H9 (cell line): Measurements from ENCODE around the gene NYAP2. TPM values are rescaled to one million over a fixed set of nuclear protein-coding genes. Genes with fewer than 3 reads are reported as not detected.

Experiments used
- DNase-seq: peaks from one replicate; pipeline ENCODE4 v3.0.0-alpha.2; 2017
- H2AFZ ChIP-seq: one replicate; pipeline ENCODE4 v1.6.1; 2013; ENCODE audit warnings: mild to moderate bottlenecking, low read length, control low read depth, moderate library complexity
- H2AK5ac ChIP-seq: 2 replicates; pipeline ENCODE4 v1.6.1; 2013; ENCODE audit warnings: low read length, control low read depth, mixed read lengths; ENCODE audit not compliant: insufficient read length
- H2BK120ac ChIP-seq: one replicate; pipeline ENCODE4 v1.6.1; 2013; ENCODE audit warnings: low read depth, mild to moderate bottlenecking, low read length, control low read depth, inconsistent platforms; ENCODE audit not compliant: poor library complexity, severe bottlenecking
- H2BK12ac ChIP-seq: 2 replicates; pipeline ENCODE4 v1.6.1; 2013; ENCODE audit warnings: low read length, control low read depth, mixed read lengths, low read depth; ENCODE audit not compliant: insufficient read length
- H2BK15ac ChIP-seq: 2 replicates; pipeline ENCODE4 v1.6.1; 2013; ENCODE audit warnings: low read depth, low read length, control low read depth
- H2BK20ac ChIP-seq: one replicate; pipeline ENCODE4 v1.6.1; 2013; ENCODE audit warnings: low read depth, mild to moderate bottlenecking, low read length, control low read depth, inconsistent platforms; ENCODE audit not compliant: poor library complexity, severe bottlenecking
- H2BK5ac ChIP-seq: 2 replicates; pipeline ENCODE4 v1.6.1; 2013; ENCODE audit warnings: low read length, control low read depth, mixed read lengths; ENCODE audit not compliant: insufficient read length
- H3K14ac ChIP-seq: 2 replicates; pipeline ENCODE4 v1.6.1; 2013; ENCODE audit warnings: low read length, control low read depth; ENCODE audit not compliant: insufficient read depth
- H3K18ac ChIP-seq: 2 replicates; pipeline ENCODE4 v1.6.1; 2013; ENCODE audit warnings: low read depth, mild to moderate bottlenecking, mixed read lengths, low read length, control low read depth; ENCODE audit not compliant: insufficient read length
- H3K23ac ChIP-seq: 2 replicates; pipeline ENCODE4 v1.6.1; 2013; ENCODE audit warnings: low read length, control low read depth, mixed read lengths, low read depth; ENCODE audit not compliant: insufficient read length
- H3K23me2 ChIP-seq: 2 replicates; pipeline ENCODE4 v1.6.1; 2013; ENCODE audit warnings: low read depth, mild to moderate bottlenecking, mixed read lengths, low read length, control low read depth; ENCODE audit not compliant: insufficient read length, poor library complexity, severe bottlenecking
- H3K27ac ChIP-seq: 2 replicates; pipeline ENCODE4 v1.5.1; 2013; ENCODE audit warnings: low read length, control low read depth, mixed read lengths, low read depth; ENCODE audit not compliant: insufficient read length
- H3K27me3 ChIP-seq: 2 replicates; pipeline ENCODE4 v1.6.1; 2013; ENCODE audit warnings: low read length, control low read depth, inconsistent platforms; ENCODE audit not compliant: insufficient read depth
- H3K4ac ChIP-seq: 2 replicates; pipeline ENCODE4 v1.6.1; 2013; ENCODE audit warnings: low read depth, mild to moderate bottlenecking, control low read depth, inconsistent platforms, low read length, moderate library complexity
- H3K4me1 ChIP-seq: 2 replicates; pipeline ENCODE4 v1.6.1; 2013; ENCODE audit warnings: low read length, control low read depth, inconsistent platforms; ENCODE audit not compliant: insufficient read depth
- H3K4me2 ChIP-seq: 2 replicates; pipeline ENCODE4 v1.6.1; 2013; ENCODE audit warnings: low read length, control low read depth, mixed read lengths; ENCODE audit not compliant: insufficient read length, insufficient read depth
- H3K56ac ChIP-seq: 2 replicates; pipeline ENCODE4 v1.6.1; 2013; ENCODE audit warnings: low read depth, mild to moderate bottlenecking, mixed read lengths, low read length, control low read depth; ENCODE audit not compliant: insufficient read length
- H3K79me1 ChIP-seq: 2 replicates; pipeline ENCODE4 v1.6.1; 2013; ENCODE audit warnings: low read depth, mild to moderate bottlenecking, moderate library complexity, low read length, control low read depth, inconsistent platforms; ENCODE audit not compliant: insufficient read depth, poor library complexity, severe bottlenecking
- H3K79me2 ChIP-seq: 2 replicates; pipeline ENCODE4 v1.6.1; 2013; ENCODE audit warnings: low read length, control low read depth, inconsistent platforms; ENCODE audit not compliant: insufficient read depth
- H3K9ac ChIP-seq: 2 replicates; pipeline ENCODE4 v1.6.1; 2013; ENCODE audit warnings: low read length, control low read depth, mixed read lengths; ENCODE audit not compliant: insufficient read length; ENCODE audit errors: extremely low read depth
- H3K9me3 ChIP-seq: one replicate; pipeline ENCODE4 v1.6.1; 2013; ENCODE audit warnings: low read depth, low read length, inconsistent platforms; ENCODE audit not compliant: control insufficient read depth
- H3T11ph ChIP-seq: one replicate; pipeline ENCODE4 v1.6.1; 2013; ENCODE audit warnings: mild to moderate bottlenecking, low read length, control low read depth, inconsistent platforms
- H4K20me1 ChIP-seq: one replicate; pipeline ENCODE4 v1.6.1; 2013; ENCODE audit not compliant: control insufficient read depth, insufficient read length, insufficient read depth
- H4K5ac ChIP-seq: 2 replicates; pipeline ENCODE4 v1.6.1; 2013; ENCODE audit warnings: low read depth, mild to moderate bottlenecking, mixed read lengths, low read length, control low read depth; ENCODE audit not compliant: insufficient read length
- H4K8ac ChIP-seq: replicated peaks from 2 replicates; pipeline ENCODE4 v1.6.1; 2013; ENCODE audit warnings: low read length, control low read depth, mixed read lengths, low read depth; ENCODE audit not compliant: insufficient read length
- H4K91ac ChIP-seq: 2 replicates; pipeline ENCODE4 v1.6.1; 2013; ENCODE audit warnings: low read depth, mild to moderate bottlenecking, moderate library complexity, mixed read lengths, low read length, control low read depth; ENCODE audit not compliant: insufficient read length
- H3K27ac Mint-ChIP-seq, 3 experiments: 2 replicates in 2 of 3; 3 replicates in 1 of 3; pipeline ENCODE4 v1.8.0; 2020 to 2021; ENCODE audit warnings: mixed read lengths in 3 of 3, mild to moderate bottlenecking in 1 of 3, moderate library complexity in 1 of 3
- H3K27me3 Mint-ChIP-seq: 2 replicates; pipeline ENCODE4 v1.8.0; 2021; ENCODE audit warnings: low read depth, mild to moderate bottlenecking, moderate library complexity, mixed read lengths
- H3K36me3 Mint-ChIP-seq, 3 experiments: 2 replicates in 2 of 3; 3 replicates in 1 of 3; pipeline ENCODE4 v1.8.0; 2020 to 2021; ENCODE audit warnings: low read depth in 3 of 3, mixed read lengths in 3 of 3; ENCODE audit not compliant: insufficient read depth in 1 of 3
- H3K4me1 Mint-ChIP-seq, 2 experiments: 2 replicates each; pipeline ENCODE4 v1.8.0; 2020; ENCODE audit warnings: mixed read lengths in 2 of 2
- H3K4me3 Mint-ChIP-seq, 2 experiments: 2 replicates in 1 of 2; 3 replicates in 1 of 2; pipeline ENCODE4 v1.8.0; 2020 to 2021; ENCODE audit warnings: mild to moderate bottlenecking in 2 of 2, mixed read lengths in 2 of 2, moderate library complexity in 1 of 2
- H3K9me3 Mint-ChIP-seq, 2 experiments: 2 replicates in 1 of 2; 3 replicates in 1 of 2; pipeline ENCODE4 v1.8.0; 2020; ENCODE audit warnings: mild to moderate bottlenecking in 2 of 2, mixed read lengths in 2 of 2, moderate library complexity in 1 of 2
- WGBS: extraction: QIAGEN DNeasy Blood & Tissue Kit; methylation state at CpG from one replicate; pipeline ENCODE4 v1.1.7; 2013; ENCODE audit warnings: missing lambda C conversion rate, low lambda C conversion rate, mixed read lengths; ENCODE audit not compliant: insufficient read length; ENCODE audit errors: extremely low coverage; 5-methylcytosine and 5-hydroxymethylcytosine counted together
- total RNA-seq: library from RNA; stranded (reverse); gene quantifications from 2 replicates; pipeline ENCODE4 v1.2.1, GENCODE V29; 2021
- TF ChIP-seq, protein P1 (sequence below): fragments of 200-600 bp; sonication (generic); conservative IDR thresholded peaks from 3 replicates; pipeline ENCODE4 v1.8.0; 2021; ENCODE audit warnings: antibody characterized with exemption, mild to moderate bottlenecking

The NYAP2 gene
- total RNA-seq, 1 experiment from 2014 or later, result not detected

DNA sequence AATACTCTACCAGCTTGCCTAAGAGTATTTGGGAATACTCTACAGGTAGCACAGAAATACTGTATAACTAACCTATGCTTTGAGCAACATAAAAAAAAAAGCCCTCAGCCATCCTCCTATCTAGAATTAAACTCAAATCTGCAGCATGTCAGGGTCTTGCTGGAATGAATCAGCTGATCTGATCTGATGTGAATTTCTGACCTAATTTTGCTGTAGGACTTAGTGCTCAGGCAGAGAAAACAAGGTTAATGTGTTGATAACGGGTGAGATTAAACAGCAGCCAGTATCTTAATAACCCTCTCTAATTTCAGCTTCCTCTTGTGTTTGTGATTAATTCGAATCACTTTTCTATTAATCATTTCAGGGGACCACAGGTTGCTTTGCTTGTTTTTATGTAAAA lies 16.3 kb downstream of the NYAP2 start:
- Mint-ChIP-seq H3K36me3 (no peaks in the 10 kb centered on the region; a peak in 1 of 7 replicates), H3K27me3 (no peaks in the 10 kb centered on the region), H3K4me1 (no peaks in the 10 kb centered on the region; a peak in 1 of 4 replicates), H3K27ac (no peak overlapping the region), H3K9me3 (no peaks in the 10 kb centered on the region), H3K4me3 (no peak overlapping the region)
- H3K23me2 ChIP-seq, result no peaks in the 10 kb centered on the region
- DNase-seq, result no peak
- H3K27ac ChIP-seq, result no peak overlapping the region
- no peak overlapping the region for H2BK12ac ChIP-seq
- no peak overlapping the region for H2BK120ac ChIP-seq
- H3K18ac ChIP-seq, result no peak overlapping the region
- H3K79me2 ChIP-seq, result no peaks in the 10 kb centered on the region
- H4K5ac ChIP-seq, result no peak overlapping the region
- no peak overlapping the region for H3K4me2 ChIP-seq
- no peak overlapping the region for H2BK5ac ChIP-seq
- no peak overlapping the region for H2BK20ac ChIP-seq
- no CpG with 5 or more reads among the region's 2 CpGs for WGBS
- TF ChIP-seq, protein P1, sequence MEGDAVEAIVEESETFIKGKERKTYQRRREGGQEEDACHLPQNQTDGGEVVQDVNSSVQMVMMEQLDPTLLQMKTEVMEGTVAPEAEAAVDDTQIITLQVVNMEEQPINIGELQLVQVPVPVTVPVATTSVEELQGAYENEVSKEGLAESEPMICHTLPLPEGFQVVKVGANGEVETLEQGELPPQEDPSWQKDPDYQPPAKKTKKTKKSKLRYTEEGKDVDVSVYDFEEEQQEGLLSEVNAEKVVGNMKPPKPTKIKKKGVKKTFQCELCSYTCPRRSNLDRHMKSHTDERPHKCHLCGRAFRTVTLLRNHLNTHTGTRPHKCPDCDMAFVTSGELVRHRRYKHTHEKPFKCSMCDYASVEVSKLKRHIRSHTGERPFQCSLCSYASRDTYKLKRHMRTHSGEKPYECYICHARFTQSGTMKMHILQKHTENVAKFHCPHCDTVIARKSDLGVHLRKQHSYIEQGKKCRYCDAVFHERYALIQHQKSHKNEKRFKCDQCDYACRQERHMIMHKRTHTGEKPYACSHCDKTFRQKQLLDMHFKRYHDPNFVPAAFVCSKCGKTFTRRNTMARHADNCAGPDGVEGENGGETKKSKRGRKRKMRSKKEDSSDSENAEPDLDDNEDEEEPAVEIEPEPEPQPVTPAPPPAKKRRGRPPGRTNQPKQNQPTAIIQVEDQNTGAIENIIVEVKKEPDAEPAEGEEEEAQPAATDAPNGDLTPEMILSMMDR, result no peak
- no peak overlapping the region for H2BK15ac ChIP-seq
- no peak overlapping the region for H3K4ac ChIP-seq
- no peak overlapping the region for H3K23ac ChIP-seq
- no peaks in the 10 kb centered on the region for H3K4me1 ChIP-seq
- no peaks in the 10 kb centered on the region for H4K20me1 ChIP-seq
- no peak overlapping the region for H3T11ph ChIP-seq
- H3K9ac ChIP-seq, result no peak overlapping the region
- no peak overlapping the region for H4K91ac ChIP-seq
- H2AFZ ChIP-seq, result no peak overlapping the region
- no peak overlapping the region for H4K8ac ChIP-seq
- no peaks in the 10 kb centered on the region for H3K9me3 ChIP-seq
- H3K27me3 ChIP-seq, result no peaks in the 10 kb centered on the region
- H2AK5ac ChIP-seq, result no peak overlapping the region
- H3K14ac ChIP-seq, result no peak overlapping the region
- no peaks in the 10 kb centered on the region for H3K79me1 ChIP-seq
- no peak overlapping the region for H3K56ac ChIP-seq
